NCI-H2196 (cell line): ENCODE measurements around the gene TCEAL8.

ENCODE experiments used
- DNase-seq: peaks from one replicate; lab custom pipeline; 2025; ENCODE audit not compliant: unreplicated experiment; lab: John Stamatoyannopoulos, UW

The TCEAL8 gene

DNA sequence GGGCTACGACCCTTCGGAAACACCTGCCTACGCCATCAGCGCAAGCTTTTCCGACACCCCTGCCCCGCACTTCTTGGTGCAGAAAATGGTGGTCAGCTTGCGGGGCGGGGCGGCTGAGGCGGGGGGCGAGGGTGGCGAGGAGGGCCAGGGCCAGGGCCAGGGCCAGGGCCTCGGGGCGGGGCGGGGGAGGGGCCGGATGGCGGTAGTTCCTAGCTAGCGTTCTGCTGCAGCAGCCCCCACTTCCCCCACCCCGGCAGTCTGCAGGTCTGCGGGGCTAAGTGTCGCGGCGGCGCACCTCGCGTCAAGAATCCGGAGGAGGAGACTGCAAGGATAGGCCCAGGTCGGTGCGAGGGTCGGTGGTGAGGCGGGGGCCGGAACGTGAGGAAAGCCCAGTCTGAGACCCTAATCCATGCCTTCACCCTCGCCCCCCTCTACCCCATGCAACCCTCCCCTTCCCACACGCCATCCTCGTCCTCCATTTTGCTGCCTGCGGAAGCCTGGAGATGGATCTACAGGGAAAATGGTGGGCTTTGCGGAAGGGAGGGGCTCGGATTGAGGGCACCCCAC lies 39.4 kb downstream of the TCEAL8 start:
- DNase-seq: peak; percentile 25

DNA sequence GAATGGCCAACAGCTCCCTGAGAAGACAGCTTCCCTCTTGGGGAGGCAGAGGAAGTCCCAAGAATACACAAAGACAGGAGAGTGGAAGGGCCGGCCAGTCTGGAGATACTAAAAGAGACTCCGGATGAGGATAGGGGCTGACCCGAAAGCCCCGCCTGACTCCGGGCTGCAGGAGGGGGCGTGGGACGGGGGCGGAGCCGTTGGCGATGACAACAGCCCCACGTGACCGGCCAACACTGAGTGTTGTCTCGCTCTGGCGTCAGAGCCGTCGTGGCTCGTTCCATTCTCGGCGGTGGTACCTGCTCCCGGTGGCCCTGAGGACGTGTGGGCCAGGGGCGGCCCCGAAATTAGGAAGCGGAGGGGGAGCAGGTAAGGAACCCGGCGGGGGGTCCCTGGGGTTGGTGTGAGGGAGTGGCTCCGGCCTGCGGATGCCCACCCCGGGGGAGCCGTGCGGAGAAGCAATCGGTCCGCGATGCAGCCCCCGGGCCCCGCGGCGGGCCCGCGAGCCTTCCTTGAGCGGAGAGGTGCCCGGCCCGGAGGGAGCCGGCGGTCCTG lies 40.0 kb downstream of the TCEAL8 start, which contains the start of gene BEX4:
BEX4 (plus strand) TSS at position 239 of the 555 bp plus-strand sequence. CDS start 1,046 bp downstream, outside the sequence.
- DNase-seq: peak; percentile 70

DNA sequence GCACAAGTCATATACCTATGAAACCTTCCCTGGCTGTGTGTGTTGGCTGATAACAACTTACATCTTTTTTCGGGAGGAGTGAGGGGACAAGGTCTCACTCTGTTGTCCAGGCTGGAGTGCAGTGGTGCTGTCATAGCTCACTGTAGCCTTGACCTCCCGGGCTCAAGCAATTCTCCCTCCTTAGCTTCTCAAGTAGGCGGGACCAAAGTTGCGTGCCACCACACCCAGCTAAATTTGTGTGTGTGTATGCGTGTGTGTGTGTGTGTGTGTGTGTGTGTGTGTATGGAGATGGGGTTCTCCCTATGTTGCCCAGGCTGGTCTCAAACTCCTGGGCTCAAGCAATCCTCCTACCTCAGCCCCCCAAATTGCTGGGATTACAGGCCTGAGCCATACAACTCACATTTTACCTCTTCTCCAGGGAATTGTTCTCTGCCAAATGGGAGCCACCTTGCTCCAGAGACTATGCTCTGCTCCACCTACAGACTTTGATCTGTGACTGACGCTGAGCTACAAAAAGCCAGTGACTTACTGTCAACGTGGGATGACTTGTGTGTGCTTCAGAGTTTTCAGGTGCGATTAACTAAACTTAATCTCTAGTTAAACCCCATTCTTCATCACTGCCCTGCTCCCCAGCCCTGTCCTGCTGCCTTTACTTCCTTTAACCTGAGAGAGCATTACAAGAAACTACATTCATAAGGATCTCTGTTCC lies 42.1 kb downstream of the TCEAL8 start:
- DNase-seq: no peak

DNA sequence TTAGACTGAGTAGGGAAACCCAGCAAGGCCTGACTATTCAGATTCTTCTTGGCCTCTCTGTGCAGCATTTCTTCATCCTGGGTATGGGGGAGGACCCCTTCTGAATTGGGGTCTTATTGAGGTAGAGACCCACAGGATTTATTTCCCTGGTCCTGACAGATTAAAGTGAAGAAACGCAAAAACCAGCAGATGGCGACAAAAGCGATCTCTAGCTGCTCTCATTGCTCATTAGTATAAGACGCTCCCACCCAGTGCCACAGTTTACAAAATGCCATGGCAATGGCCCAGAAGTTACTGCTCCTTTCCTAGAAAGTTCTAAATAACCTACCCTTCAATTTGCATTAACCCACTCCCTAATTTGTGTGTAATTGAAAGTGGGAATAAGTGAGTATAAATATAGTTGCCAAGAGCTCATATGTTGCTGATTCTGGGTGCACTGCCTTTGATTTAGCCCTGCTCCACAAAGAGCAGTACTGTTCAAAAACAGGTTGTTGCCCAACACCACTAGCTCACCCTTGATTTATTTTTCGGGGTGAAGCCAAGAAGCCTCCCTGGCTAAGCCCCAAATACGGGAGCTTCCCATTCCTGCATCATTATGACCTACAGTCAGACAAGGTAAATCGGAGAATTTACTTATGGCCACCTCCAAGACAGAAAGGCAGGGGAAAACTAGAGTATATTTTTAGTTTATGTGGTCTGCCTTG lies 43.8 kb downstream of the TCEAL8 start:
- peak; percentile 17 for DNase-seq

DNA sequence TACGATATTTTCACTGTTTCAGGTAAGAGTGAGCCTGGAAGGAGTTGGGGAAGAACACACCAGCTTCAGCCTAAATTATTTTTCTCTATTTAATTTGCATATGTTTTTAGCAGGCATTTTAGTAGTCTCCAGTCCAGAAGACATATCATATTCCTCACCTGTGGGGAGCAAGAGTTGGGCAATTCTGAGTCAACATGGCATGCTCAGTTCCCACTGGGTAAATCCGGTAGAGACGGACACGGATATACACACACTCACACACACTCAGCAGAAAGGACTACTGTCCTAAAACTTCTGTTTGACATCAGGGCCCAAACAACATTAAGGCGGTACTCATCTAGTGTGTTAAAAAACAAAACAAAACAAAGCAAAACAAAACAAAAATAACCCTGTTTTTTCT lies 44.9 kb downstream of the TCEAL8 start:
- no peak for DNase-seq
